GM13976 (cell line): ENCODE data around the gene USP44.
"Not testable (repeated sequence)": the region's sequence is repeated elsewhere in the genome, so short reads cannot be mapped to it uniquely, and the experiment has no call there.

Experiments
- DNase-seq: peaks from one replicate; pipeline ENCODE4 v3.0.0; 2012; ENCODE audit warnings: low spot score
- in situ Hi-C: fragments of 300-500 bp; cut with MboI; formaldehyde crosslinking; loops from one replicate; pipeline ENCODE4 v1.12.0; 2022; ENCODE audit warnings: low sequenced_read_pairs, mixed read lengths, inconsistent platforms; ENCODE audit not compliant: unreplicated experiment
- TF ChIP-seq, protein P1 (sequence below): IDR thresholded peaks from 2 replicates; pipeline ENCODE4 v1.5.1; 2012; ENCODE audit warnings: borderline replicate concordance, mild to moderate bottlenecking; ENCODE audit not compliant: insufficient read depth; ENCODE audit errors: extremely low read depth, missing control alignments, control extremely low read depth

The USP44 gene

DNA sequence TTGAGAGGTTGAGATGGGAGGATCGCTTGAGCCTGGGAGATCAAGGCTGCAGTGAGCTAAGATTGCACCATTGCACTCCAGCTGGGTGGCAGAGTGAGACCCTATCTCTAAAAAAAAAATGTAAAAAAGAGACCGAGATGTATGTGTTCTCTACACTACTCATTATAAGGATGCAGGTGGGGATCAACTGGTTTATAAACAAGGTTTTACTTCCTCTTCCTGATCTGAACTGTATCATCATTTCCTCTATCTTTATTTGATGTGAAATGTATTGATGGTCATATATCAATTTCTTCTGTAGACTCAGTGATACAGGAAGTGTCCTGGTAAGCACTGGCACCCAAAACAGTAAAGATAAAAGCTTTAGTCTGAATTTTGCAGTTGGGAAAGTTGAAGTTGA, 20.1 kb upstream of the USP44 start:
- no peak for DNase-seq
- in situ Hi-C loops, result no loop called here
- TF ChIP-seq, protein P1, sequence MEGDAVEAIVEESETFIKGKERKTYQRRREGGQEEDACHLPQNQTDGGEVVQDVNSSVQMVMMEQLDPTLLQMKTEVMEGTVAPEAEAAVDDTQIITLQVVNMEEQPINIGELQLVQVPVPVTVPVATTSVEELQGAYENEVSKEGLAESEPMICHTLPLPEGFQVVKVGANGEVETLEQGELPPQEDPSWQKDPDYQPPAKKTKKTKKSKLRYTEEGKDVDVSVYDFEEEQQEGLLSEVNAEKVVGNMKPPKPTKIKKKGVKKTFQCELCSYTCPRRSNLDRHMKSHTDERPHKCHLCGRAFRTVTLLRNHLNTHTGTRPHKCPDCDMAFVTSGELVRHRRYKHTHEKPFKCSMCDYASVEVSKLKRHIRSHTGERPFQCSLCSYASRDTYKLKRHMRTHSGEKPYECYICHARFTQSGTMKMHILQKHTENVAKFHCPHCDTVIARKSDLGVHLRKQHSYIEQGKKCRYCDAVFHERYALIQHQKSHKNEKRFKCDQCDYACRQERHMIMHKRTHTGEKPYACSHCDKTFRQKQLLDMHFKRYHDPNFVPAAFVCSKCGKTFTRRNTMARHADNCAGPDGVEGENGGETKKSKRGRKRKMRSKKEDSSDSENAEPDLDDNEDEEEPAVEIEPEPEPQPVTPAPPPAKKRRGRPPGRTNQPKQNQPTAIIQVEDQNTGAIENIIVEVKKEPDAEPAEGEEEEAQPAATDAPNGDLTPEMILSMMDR, result no peak

DNA sequence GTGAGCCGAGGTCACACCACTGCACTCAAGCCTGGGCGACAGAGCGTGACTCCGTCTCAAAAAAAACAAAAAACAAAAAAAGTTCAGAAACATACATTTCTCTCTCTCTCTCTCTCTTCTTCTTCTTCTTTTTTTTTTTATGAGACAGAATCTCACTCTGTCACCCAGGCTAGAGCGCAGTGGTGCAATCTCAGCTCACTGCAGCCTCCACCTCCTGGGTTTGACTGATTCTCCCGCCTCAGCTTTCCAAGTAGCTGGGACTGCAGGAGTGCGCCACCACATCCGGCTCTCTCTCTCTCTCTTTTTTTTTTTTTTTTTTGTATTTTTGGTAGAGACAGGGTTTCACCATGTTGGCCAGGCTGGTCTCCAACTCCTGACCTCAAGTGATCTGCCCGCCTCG, 16.8 kb upstream of the USP44 start:
- in situ Hi-C loops, result not testable (repeated sequence)

DNA sequence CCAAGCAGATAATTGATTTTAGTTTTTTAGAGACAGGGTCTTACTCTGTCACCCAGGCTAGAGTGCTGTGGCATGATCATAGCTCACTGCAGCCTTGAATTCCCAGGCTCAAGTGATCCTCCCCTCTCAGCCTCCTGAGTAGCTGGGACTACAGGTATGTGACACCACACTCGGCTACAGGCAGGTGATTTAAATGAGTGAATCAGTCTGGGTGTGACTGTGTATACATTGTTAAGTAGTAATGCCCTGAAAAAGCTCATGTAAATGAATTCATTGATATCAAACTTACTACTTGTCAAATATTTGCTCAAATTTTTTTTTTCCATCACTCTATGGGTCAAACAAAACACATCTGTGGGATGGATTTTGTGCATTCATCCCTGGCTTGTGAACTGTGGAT, 6.3 kb upstream of the USP44 start:
- in situ Hi-C loops, result no loop called here
- TF ChIP-seq, protein P1, result no peak
- DNase-seq, result no peak

More for the DNA sequence above, 16.8 kb upstream of the USP44 start:
- not testable (repeated sequence) for DNase-seq

DNA sequence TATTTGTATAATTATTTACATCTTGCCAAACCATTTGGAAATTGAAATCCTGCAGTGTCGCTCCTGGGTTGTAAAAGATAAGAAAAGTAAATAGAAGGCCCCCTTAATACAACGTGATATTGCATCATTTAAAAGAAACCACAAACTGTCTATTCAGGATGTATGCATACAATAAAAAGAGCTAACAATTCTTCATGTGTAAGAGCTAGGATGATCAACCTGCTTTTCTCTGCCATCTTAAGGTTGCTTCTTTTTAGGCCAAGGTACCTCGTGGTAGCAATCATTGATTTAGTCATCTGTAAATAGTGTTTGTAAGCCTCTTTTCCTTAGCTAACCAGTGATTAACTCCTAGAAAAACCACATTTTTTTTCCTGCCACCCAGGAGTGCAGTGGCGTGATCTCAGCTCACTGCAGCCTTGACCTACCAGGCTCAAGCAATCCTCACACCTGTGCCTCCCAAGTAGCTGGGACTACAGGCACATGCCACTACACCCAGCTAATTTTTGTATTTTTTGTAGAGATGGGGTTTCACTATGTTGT, 3.3 kb upstream of the USP44 start:
- in situ Hi-C loops, result no loop called here
- TF ChIP-seq, protein P1, result no peak
- DNase-seq, result no peak

DNA sequence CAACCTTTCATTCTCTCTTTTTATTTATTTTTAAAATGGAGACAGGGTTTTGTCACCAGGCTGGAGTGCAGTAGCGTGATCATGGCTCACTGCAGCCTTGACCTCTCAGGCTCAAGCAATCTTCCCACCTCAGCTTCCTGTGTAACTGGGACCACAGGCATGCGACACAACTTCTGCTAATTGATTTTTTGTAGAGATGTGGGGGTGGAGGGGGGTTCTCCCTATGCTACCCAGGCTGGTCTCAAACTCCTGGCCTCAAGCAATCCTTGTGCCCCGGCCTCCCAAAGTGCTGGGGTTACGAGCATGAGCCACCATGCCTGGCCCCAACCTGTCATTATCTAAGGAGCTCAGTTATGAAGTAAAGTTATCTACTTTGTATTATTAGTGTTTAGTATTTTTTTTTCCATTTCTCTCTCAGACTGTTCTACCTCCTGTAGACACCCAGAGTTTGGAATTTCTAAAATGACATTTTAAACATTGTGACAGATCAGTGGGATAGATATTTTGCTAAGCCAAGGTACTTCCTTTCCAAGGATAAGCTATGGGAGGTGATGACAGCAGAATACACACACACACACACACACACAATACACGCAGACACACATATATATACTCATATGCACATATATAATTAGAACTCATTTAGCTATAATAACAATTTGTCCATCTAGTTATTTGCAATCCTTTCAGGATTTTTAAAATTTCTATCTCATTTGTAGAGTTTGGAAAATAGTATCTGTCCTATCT, 2.1 kb upstream of the USP44 start:
- DNase-seq, result no peak
- in situ Hi-C loops, result no loop called here
- TF ChIP-seq, protein P1, result no peak

DNA sequence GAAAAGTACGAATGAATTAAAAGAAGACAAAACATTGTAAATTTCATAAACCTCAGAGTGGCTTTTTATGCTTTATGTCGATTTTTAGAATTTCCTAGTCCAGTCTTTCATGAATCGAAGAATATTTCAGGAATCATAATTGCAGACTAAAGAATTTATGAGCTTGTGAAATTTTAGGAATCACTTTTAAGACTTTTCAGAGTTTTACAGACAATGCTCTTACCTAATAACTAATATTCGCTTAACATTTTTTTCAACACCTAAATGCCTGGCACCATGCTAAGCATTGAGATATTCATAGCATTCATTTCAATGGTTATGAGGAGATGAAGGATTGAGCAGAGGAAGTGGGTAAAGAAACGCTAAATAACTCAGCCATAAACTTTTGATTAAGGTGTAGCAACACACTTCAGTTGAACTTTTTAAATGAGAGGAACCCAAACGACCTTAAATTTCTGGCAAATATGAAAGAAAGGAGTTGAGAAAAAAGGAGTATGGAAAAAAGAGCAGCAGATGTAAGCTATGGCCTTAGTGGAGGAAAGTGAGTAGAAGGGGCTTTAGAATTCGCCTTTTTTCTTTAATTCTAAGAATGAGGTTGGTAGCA, 739 bp upstream of the USP44 start:
- in situ Hi-C loops, result no loop called here
- DNase-seq, result no peak

More for the DNA sequence above, 739 bp upstream of the USP44 start:
- TF ChIP-seq, protein P1, result no peak
